HL-60 (cell line): ENCODE results near the gene PIGBOS1.

Source experiments
- DNase-seq, 2 experiments: peaks; one replicate each; pipeline ENCODE4 v3.0.0-alpha.2; 2010 to 2020; ENCODE audit warnings: low read depth in 1 of 2, low spot score in 1 of 2
- H3K27ac ChIP-seq: fragments of 250-450 bp; sonication (Bioruptor Pico); replicated peaks from 2 replicates; pipeline ENCODE4 v1.5.1; 2020; ENCODE audit warnings: mild to moderate bottlenecking, moderate library complexity
- H3K27me3 ChIP-seq: fragments of 250-450 bp; sonication (Bioruptor Pico); 2 replicates; pipeline ENCODE4 v1.5.1; 2021; ENCODE audit warnings: mild to moderate bottlenecking, moderate library complexity; ENCODE audit not compliant: insufficient read depth, poor library complexity, severe bottlenecking
- H3K4me3 ChIP-seq: replicated peaks from 2 replicates; pipeline ENCODE4 v1.5.1; 2011; ENCODE audit warnings: mild to moderate bottlenecking, control low read depth, low read length; ENCODE audit not compliant: insufficient read depth
- CTCF ChIP-seq: IDR thresholded peaks from one replicate; pipeline ENCODE4 v1.5.1; 2011; ENCODE audit warnings: low read length, control low read depth, inconsistent platforms; ENCODE audit not compliant: insufficient read depth
- GABPA ChIP-seq: IDR thresholded peaks from 2 replicates; pipeline ENCODE4 v1.6.1; 2012; ENCODE audit warnings: low read depth
- POLR2AphosphoS5 ChIP-seq: IDR thresholded peaks from 2 replicates; pipeline ENCODE4 v1.6.1; 2012; ENCODE audit warnings: low read depth
- REST ChIP-seq: IDR thresholded peaks from 2 replicates; pipeline ENCODE4 v1.6.1; 2012; ENCODE audit warnings: low read depth; ENCODE audit not compliant: insufficient replicate concordance
- SPI1 ChIP-seq: IDR thresholded peaks from 2 replicates; pipeline ENCODE4 v1.6.1; 2012; ENCODE audit warnings: low read depth, mild to moderate bottlenecking, borderline replicate concordance

PIGBOS1 gene

GRCh38 chr15:55277715-55278114 lies 41.2 kb downstream of the PIGBOS1 start:
- peak overlapping the region; percentile 85 for H3K27ac ChIP-seq
- DNase-seq = no peak
- TF ChIP-seq GABPA (no peak), CTCF (no peak), REST (no peak), SPI1 (no peak), POLR2AphosphoS5 (no peak)
- no peaks in the 10 kb centered on the region for H3K27me3 ChIP-seq
- no peak overlapping the region for H3K4me3 ChIP-seq

GRCh38 chr15:55277116-55277564 lies 41.8 kb downstream of the PIGBOS1 start:
- TF ChIP-seq GABPA (no peak), SPI1 (no peak), REST (no peak), CTCF (no peak), POLR2AphosphoS5 (no peak; the same call in none of the 2 replicates)
- Histone ChIP-seq H3K4me3 (no peak overlapping the region), H3K27ac (peak overlapping the region; percentile 85), H3K27me3 (no peaks in the 10 kb centered on the region)
- DNase-seq = peak in 1 of 2 experiments; percentile 82

- no peak overlapping the region for H3K4me3 ChIP-seq
- H3K27me3 ChIP-seq = no peaks in the 10 kb centered on the region
- TF ChIP-seq SPI1 (no peak), REST (no peak), POLR2AphosphoS5 (no peak), GABPA (no peak), CTCF (no peak)
- peak overlapping the region; percentile 85 for H3K27ac ChIP-seq
- no peak for DNase-seq
Measured at GRCh38 chr15:55276324-55276723, 42.6 kb downstream of the PIGBOS1 start.
